GM12874 (cell line): Measurements from ENCODE around the gene RIPOR2.

Experiments used
- TF ChIP-seq, protein P1 (sequence below): IDR thresholded peaks from 2 replicates; pipeline ENCODE4 v1.5.1; 2011; ENCODE audit warnings: low read depth, mild to moderate bottlenecking, control low read depth, low read length, moderate library complexity; ENCODE audit not compliant: insufficient read depth

Gene RIPOR2

DNA sequence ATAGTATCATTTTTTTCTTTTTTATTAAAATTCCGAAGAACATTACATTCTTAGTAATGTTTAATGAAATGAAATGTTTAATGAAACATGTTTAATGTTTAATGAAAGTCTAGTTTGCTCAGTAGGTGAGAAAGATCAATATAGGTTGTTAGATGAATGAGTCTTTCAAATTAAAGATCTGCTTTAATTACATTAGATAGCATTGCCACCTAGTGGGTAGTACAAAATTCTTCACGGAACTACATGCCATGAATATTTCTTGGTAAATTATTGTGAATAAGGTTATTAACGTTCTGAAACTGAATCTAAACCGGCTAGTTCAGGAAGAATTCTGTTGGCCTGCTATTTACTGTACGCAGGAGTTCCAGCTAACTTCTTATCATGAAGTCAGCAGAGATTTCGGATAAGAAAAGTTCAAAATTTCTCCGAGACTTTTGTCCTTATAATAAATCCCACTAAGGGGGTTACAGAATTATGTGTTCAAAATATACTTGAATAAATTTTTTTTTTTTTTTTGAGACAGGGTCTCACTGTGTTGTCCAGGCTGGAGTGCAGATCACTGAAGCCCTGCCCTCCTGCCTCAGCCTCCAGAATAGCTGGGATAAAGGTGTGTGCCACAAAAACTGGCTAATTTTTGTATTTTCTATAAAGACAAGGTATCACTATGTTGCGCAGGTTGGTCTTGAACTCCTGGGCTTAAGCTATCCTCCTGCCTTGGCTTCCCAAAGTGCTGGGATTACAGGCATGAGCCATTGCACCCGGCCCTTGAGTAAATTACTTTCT lies 168.9 kb downstream of the RIPOR2 start:
- TF ChIP-seq, protein P1, sequence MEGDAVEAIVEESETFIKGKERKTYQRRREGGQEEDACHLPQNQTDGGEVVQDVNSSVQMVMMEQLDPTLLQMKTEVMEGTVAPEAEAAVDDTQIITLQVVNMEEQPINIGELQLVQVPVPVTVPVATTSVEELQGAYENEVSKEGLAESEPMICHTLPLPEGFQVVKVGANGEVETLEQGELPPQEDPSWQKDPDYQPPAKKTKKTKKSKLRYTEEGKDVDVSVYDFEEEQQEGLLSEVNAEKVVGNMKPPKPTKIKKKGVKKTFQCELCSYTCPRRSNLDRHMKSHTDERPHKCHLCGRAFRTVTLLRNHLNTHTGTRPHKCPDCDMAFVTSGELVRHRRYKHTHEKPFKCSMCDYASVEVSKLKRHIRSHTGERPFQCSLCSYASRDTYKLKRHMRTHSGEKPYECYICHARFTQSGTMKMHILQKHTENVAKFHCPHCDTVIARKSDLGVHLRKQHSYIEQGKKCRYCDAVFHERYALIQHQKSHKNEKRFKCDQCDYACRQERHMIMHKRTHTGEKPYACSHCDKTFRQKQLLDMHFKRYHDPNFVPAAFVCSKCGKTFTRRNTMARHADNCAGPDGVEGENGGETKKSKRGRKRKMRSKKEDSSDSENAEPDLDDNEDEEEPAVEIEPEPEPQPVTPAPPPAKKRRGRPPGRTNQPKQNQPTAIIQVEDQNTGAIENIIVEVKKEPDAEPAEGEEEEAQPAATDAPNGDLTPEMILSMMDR = 0 out of 2 replicates have a peak, but pooled peaks have one; percentile 9

DNA sequence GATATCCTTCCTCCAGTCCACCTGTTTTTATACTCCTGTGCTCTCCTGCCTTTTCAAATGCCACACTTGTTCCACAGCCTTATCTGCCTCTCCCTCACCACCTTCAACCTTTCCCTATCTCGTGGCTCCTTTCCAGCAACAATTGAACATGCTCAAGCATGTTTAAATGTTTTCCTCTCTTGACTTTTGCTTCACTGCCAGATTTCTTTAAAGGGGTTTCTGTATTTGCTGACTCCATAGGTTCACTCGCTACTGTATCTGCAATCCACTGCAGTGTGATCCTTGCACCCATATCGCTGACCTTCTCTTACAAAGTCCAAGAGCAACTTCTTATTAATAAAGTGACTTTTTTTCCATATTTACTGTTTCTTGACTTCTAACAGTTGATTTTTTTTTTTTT lies 172.2 kb downstream of the RIPOR2 start:
- TF ChIP-seq, protein P1 = no peak

DNA sequence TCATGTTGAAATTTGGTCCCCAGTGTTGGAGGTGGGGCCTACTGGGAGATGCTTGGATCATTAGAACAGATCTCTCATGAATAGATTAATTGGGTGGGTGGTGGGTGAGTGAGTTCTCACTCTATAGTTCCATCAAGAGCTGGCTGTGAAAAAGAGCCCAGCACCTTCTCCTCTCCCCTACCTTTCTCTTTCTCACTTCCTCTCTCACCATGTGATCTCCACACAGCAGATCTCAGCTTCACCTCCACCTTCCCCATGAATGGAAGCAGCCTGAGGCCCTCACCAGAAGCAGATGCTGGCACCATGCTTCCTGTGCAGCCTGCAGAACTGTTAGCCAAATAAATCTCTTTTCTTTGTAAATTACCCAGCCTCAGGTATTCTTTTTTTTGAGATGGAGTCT lies 173.9 kb downstream of the RIPOR2 start:
- TF ChIP-seq, protein P1 = no peak

DNA sequence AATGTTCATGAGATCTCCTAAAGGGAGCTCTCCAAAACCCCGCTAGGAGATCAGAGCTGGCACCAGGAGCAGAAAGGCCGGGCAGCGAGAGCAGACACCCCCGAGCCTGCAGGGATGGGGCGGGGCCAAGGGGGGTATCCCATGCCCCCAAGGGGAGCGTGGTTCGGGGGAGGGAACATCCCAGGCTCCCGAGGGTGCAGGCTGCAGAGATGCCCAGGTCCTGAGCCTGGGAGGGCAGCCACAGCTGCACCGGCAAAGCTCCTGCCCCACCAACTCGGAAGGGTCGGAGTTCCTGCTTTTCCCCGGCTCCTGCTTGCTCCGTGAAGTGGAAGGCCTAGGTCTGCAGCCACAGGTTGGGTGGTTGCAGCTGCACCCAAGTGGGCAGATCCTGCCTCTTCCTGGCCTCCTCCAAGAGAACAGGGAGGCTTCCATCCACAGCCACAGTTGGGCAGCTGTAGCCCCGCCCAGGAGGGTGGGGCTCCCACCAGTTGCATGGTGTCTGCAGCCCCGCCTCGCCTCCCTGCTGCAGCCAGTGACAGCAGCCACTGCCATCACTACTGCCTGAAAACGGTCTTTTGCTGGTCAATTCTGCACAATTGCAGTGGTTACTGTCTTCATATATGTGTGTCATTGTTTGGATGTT lies 174.4 kb downstream of the RIPOR2 start:
- TF ChIP-seq, protein P1 = no peak

DNA sequence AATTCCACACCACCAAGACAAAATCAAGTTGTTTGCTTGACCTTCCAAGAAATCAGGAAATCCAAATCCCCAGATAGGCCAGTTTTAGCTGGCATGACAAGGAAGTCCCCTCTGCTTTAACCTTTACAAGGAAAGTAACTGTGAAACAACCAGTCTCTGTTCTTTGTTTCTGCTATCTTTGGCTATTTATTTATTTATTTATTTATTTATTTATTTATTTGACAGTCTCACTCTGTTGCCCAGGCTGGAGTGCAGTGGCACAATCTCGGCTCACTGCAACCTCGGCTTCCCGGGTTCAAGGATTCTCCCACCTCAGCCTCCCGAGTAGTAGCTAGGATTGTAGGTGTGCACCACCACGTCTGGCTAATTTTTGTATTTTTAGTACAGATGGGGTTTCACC lies 175.6 kb downstream of the RIPOR2 start:
- TF ChIP-seq, protein P1 = no peak

DNA sequence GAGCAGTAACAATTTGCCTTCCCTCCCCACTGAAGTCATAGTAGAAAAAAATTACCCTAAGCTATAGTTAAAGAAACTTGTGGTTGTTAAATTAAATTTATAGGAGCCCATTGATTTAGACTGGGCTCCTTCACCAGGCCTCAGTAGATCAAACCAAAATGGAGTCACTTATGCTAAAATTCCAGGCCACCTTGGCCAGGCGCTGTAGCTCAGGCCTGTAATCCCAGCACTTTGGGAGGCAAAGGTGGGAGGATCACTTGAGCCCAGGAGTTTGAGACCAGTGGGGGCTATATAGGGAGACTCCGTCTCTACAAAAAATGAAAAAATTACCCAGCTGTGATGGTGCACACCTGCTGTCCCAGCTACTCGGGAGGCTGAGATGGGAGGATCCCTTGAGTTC lies 176.0 kb downstream of the RIPOR2 start:
- TF ChIP-seq, protein P1 = no peak

DNA sequence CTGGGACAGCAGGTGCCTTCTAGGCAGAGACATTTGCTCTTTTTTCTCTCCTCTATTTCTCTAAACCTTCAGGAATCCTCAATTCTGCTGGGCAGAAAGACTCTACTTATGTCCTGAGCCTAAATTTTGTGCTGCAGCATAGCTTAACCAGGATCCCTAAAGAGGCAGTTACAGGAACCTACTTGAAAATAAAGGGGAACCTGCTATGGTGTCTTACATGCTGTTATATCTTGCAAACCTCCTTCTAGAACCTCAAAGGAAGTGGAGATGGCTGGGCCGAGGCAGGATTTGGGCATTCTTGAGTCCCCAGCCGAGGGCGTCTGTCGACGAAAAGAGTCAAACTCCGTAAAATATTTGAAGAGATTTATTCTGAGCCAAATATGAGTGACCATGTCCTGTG lies 178.1 kb downstream of the RIPOR2 start:
- TF ChIP-seq, protein P1 = no peak
